ENCODE results near the gene FBXO8. TPM values are rescaled to one million over a fixed set of nuclear protein-coding genes. Genes with fewer than 3 reads are reported as not detected.

The FBXO8 gene
- polyA plus RNA-seq, 1 of the 3 experiments (the other 2 are of a cell fraction): 16.0 TPM

DNA sequence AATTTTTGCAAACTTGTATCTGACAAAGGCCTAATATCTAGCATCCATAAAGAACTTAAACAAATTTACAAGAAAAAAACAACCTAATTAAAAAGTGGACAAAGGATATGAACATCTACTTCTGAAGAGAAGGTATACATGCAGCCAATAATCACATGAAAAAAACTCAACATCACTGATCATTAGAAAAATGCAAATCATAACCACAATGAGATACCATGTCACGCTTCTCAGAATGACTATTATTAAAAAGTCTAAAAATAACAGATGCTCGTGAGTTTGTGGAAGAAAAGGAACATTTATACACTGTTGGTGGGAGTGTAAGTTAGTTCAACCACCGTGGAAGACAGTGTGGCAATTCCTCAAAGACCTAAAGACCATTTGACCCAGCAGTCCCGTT lies 24.2 kb upstream of the FBXO8 start (continued):
- TF ChIP-seq, protein P1, sequence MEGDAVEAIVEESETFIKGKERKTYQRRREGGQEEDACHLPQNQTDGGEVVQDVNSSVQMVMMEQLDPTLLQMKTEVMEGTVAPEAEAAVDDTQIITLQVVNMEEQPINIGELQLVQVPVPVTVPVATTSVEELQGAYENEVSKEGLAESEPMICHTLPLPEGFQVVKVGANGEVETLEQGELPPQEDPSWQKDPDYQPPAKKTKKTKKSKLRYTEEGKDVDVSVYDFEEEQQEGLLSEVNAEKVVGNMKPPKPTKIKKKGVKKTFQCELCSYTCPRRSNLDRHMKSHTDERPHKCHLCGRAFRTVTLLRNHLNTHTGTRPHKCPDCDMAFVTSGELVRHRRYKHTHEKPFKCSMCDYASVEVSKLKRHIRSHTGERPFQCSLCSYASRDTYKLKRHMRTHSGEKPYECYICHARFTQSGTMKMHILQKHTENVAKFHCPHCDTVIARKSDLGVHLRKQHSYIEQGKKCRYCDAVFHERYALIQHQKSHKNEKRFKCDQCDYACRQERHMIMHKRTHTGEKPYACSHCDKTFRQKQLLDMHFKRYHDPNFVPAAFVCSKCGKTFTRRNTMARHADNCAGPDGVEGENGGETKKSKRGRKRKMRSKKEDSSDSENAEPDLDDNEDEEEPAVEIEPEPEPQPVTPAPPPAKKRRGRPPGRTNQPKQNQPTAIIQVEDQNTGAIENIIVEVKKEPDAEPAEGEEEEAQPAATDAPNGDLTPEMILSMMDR (IDR thresholded peaks at IDR 0.05): no peak
- TF ChIP-seq ELF1 (IDR thresholded peaks at IDR 0.05) (no peak), FOXM1 (IDR thresholded peaks at IDR 0.05; ENCODE audit: low read depth) (no peak), GATA2 (CRISPR knock-in tag; IDR thresholded peaks at IDR 0.05) (no peak), RAD21 (IDR thresholded peaks at IDR 0.05; ENCODE audit: low read length) (no peak), MXI1 (IDR thresholded peaks at IDR 0.05; ENCODE audit: low read depth, low read length) (no peak), TEAD4 (IDR thresholded peaks at IDR 0.05; ENCODE audit: borderline replicate concordance, insufficient read depth) (no peak), CHD2 (IDR thresholded peaks at IDR 0.05; ENCODE audit: low read length, partially characterized antibody) (no peak), SMC3 (IDR thresholded peaks at IDR 0.05; ENCODE audit: low read depth, low read length) (no peak), RCOR1 (IDR thresholded peaks at IDR 0.05; ENCODE audit: low read length) (no peak), NRF1 (IDR thresholded peaks at IDR 0.05; ENCODE audit: low read depth, low read length) (no peak), TCF12 (IDR thresholded peaks at IDR 0.05) (no peak)
- TF ChIP-seq, protein P2, sequence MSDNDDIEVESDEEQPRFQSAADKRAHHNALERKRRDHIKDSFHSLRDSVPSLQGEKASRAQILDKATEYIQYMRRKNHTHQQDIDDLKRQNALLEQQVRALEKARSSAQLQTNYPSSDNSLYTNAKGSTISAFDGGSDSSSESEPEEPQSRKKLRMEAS (IDR thresholded peaks at IDR 0.05; ENCODE audit: low read depth): no peak
- TF ChIP-seq, protein P3, sequence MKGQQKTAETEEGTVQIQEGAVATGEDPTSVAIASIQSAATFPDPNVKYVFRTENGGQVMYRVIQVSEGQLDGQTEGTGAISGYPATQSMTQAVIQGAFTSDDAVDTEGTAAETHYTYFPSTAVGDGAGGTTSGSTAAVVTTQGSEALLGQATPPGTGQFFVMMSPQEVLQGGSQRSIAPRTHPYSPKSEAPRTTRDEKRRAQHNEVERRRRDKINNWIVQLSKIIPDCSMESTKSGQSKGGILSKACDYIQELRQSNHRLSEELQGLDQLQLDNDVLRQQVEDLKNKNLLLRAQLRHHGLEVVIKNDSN (IDR thresholded peaks at IDR 0.05; ENCODE audit: borderline replicate concordance, low read depth): no peak

DNA sequence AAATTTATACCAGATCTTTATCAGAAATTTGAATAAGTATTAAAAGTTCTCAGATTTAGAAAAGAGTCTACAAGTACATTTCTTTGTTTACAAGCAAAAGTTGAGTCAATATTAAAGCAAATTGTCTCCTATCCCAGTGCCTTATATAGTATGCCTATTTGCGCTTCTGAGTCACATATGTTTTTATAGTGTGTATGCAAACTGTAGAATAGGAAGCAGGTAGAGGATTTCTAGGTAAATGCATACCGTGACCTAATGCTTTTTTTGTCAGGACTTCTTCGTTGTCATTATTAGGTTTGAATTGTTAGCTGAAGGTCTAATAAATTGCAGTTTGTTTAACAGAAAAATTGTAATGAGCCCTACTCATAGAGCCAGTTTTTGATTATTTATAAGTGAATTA lies 22.5 kb upstream of the FBXO8 start:
- Histone ChIP-seq H3K4me2 (no peak overlapping the region), H3K9me2 (no peaks in the 10 kb centered on the region), H3K4me3 (ENCODE audit: low read depth in 2 of 2, low read length in 1 of 2) (no peak overlapping the region), H3K79me2 (ENCODE audit: insufficient read depth) (no peaks in the 10 kb centered on the region), H3K27ac (ENCODE audit: low read depth in 2 of 2, low read length in 1 of 2) (no peak overlapping the region), H3K4me1 (ENCODE audit: control insufficient read depth in 1 of 2, insufficient read depth in 2 of 2, low read depth in 1 of 2, low read length in 1 of 2) (peaks cover 0 to 2% of the 10 kb centered on the region in 2 experiments; a peak in 2 of 4 replicates), H3K9me3 (no peaks in the 10 kb centered on the region), H4K20me1 (ENCODE audit: insufficient read depth) (no peaks in the 10 kb centered on the region), H3K27me3 (ENCODE audit: insufficient read depth) (no peaks in the 10 kb centered on the region), H3K9ac (no peak overlapping the region), H2AFZ (ENCODE audit: low read depth) (no peak overlapping the region), H3F3A (replicated peaks; ENCODE audit: insufficient read depth) (no peaks in the 10 kb centered on the region), H3K36me3 (replicated peaks in 1 of 2; ENCODE audit: control insufficient read depth in 1 of 2, insufficient read depth in 2 of 2, low read length in 1 of 2) (peaks cover 42 to 58% of the 10 kb centered on the region in 2 experiments)
- ChIA-PET POLR2A (no interaction called here), CTCF (interaction anchor here (0.7 kb wide), 1 partner anchor 14 kb away, joined by 3 read pairs; no protein-coding TSS in a partner anchor)
- DNase-seq: no peak
- over 99% methylated on average over 3 of the region's 3 CpGs for WGBS (ENCODE audit: low lambda C conversion rate)
- TF ChIP-seq TCF12 (IDR thresholded peaks at IDR 0.05) (no peak), MEF2A (IDR thresholded peaks at IDR 0.05; ENCODE audit: borderline replicate concordance, low read depth) (no peak), SIN3A (IDR thresholded peaks at IDR 0.05; ENCODE audit: borderline replicate concordance, low read depth, low read length) (no peak), FOXM1 (IDR thresholded peaks at IDR 0.05; ENCODE audit: low read depth) (no peak), ELF1 (IDR thresholded peaks at IDR 0.05) (no peak), NFIC (IDR thresholded peaks at IDR 0.05; ENCODE audit: borderline replicate concordance) (no peak), RFX5 (IDR thresholded peaks at IDR 0.05; ENCODE audit: low read length) (no peak), FOXJ3 (CRISPR knock-in tag; IDR thresholded peaks at IDR 0.05) (no peak), NRF1 (IDR thresholded peaks at IDR 0.05; ENCODE audit: low read depth, low read length) (no peak), TAF1 (IDR thresholded peaks at IDR 0.05; ENCODE audit: borderline replicate concordance, low read depth, low read length) (no peak)
- TF ChIP-seq, protein P4, sequence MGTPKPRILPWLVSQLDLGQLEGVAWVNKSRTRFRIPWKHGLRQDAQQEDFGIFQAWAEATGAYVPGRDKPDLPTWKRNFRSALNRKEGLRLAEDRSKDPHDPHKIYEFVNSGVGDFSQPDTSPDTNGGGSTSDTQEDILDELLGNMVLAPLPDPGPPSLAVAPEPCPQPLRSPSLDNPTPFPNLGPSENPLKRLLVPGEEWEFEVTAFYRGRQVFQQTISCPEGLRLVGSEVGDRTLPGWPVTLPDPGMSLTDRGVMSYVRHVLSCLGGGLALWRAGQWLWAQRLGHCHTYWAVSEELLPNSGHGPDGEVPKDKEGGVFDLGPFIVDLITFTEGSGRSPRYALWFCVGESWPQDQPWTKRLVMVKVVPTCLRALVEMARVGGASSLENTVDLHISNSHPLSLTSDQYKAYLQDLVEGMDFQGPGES (IDR thresholded peaks at IDR 0.05; ENCODE audit: low read depth, low read length): no peak
- TF ChIP-seq, protein P2 (IDR thresholded peaks at IDR 0.05; ENCODE audit: low read depth): no peak
